ENCODE measurements around the gene ADGB.
A peak's percentile ranks its signal among the peaks of the same experiment; 100 is the strongest.

The ADGB gene

GRCh38 chr6:146634022-146634421 is 35.2 kb downstream of the ADGB start:
- no peak for DNase-seq (ENCODE audit: low read depth in 2 of 2)

DNA sequence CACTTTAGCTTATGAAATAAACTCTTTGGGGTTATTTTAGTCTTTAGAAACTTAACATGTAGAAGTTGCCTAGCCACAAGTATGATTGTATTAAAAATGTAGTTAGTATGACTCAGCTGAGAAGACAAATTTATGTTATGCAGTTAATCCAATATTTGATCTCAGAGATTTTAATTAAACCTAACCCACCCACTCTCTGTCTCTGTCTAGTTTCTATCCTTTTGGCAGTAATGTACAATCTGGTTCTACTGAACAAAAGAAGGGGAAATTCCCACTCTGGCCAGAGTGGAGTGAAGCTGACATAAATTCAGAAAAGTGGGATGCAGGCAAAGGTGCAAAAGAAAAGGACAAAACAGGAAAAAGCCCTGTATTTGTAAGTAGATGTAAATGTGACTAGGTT is 36.4 kb downstream of the ADGB start:
- no peak for DNase-seq (ENCODE audit: low read depth in 2 of 2)

DNA sequence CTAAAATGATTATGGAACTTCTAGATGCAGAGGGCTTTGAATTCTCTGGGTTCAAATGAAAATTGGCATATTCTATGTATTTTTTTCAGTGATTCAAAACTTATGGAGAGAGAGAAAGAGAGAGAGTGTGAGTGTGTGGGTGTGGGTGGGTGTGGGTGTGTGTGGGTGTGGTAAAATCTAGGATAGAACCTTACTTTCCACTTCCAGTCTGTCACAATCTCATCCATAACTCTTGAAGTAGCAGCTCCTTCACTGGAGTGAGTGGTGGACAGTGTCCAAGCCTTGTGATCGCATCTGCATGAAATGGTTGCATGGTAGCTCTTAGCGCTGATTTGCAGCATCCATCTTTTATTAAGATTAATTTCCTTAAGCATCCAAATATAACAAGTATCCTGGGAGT is 37.7 kb downstream of the ADGB start:
- no peak for DNase-seq (ENCODE audit: low read depth in 2 of 2)

GRCh38 chr6:146642921-146643320 is 44.1 kb downstream of the ADGB start:
- no peak for DNase-seq (ENCODE audit: low read depth in 2 of 2)

GRCh38 chr6:146650799-146651481 is 52.2 kb downstream of the ADGB start:
- no peak for DNase-seq (ENCODE audit: low read depth in 2 of 2)

GRCh38 chr6:146651482-146651863 is 52.7 kb downstream of the ADGB start:
- no peak for DNase-seq (ENCODE audit: low read depth in 2 of 2)

GRCh38 chr6:146657432-146657831 is 58.7 kb downstream of the ADGB start:
- no peak for DNase-seq (ENCODE audit: low read depth in 2 of 2)

GRCh38 chr6:146664871-146665360 is 66.1 kb downstream of the ADGB start:
- DNase-seq (ENCODE audit: low read depth in 2 of 2): no peak

- no peak for DNase-seq (ENCODE audit: low read depth in 2 of 2)
These were observed 68.1 kb downstream of the ADGB start for GRCh38 chr6:146666909-146667308.

DNA sequence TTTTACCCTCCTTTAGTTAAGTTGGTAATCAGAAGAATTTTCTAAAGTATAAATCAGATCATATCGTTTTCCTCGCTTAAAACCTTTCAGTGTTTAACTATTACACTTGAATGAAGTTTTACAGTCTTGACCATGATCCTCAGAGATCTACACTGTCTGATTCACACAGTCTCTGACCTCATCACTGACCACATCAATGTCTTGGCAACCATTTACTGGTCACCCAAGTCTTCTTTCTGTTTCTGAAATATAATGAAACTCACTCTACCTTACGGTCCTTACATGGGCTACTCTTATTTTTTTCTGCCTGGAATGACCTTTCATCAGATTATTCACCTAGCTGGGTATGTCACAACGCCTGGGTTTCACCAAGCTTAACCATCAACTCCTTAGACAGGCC is 71.4 kb downstream of the ADGB start:
- no peak for DNase-seq (ENCODE audit: low read depth in 2 of 2)

- no peak for DNase-seq (ENCODE audit: low read depth in 2 of 2)
These were observed 74.3 kb downstream of the ADGB start for GRCh38 chr6:146673069-146673468.

GRCh38 chr6:146679386-146679785 is 80.6 kb downstream of the ADGB start:
- no peak for DNase-seq (ENCODE audit: low read depth in 2 of 2)

GRCh38 chr6:146682919-146683318 is 84.1 kb downstream of the ADGB start:
- DNase-seq (ENCODE audit: low read depth in 2 of 2): no peak

DNA sequence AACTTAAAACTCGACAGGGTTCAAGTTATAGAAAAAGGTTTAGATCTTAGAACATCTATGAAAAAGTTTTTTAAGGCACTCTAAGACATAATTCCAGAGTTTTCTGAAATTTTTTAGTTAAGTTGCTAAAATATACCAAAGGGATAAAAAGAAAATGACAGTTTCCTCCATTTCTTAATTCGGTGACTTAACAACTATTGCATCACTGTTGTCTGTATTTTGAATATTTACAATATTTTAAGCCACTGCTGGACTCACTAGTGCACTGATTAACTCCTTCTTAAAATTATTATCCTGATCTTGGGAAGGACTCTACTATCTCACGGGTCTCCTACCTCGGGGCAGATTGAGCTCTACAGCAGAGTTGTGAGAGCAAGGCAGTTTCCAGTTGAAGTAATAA is 91.0 kb downstream of the ADGB start:
- DNase-seq (ENCODE audit: low read depth in 2 of 2): no peak

- no peak for DNase-seq (ENCODE audit: low read depth in 2 of 2)
These were observed 94.6 kb downstream of the ADGB start for GRCh38 chr6:146693342-146693741.

DNA sequence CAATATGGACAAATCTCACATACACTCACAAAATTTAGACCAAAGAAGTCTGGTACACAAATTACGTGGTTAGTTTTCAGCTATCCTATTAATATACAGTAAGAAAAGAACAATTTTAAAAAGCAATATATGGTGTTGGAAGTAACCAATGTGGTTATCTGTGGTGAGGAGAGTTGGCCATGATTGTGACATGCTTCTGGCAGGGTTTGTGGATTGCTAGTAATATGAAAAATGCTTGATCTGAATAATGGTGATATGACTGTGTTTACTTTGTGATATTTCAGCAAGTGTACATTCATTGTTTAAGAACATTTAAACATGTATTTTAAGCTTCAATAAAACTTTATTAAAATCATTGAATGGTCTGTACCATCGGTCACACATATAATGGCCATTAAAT is 99.1 kb downstream of the ADGB start:
- DNase-seq (ENCODE audit: low read depth in 2 of 2): no peak

- peak in 1 of 2 experiments; percentile 1 for DNase-seq (ENCODE audit: low read depth in 2 of 2)
These were observed 101.4 kb downstream of the ADGB start for GRCh38 chr6:146700078-146700686.

DNA sequence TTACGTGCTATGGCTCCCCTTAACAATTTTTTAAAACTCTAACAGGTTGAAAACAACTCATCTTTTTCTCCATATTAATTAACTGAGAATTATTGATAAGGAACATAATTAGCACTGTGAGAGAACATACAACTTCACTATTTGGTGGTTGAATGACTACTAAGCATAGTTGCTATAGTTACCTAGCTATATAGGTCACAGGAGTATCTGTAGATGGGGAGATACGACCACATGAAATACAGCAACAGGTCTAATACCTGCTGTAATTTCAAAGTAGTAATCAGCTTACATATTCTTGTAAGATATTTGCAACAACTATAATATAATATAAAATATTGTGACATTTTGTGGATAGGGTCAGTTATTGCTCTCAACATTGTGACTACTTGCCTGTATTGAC is 102.9 kb downstream of the ADGB start:
- no peak for DNase-seq (ENCODE audit: low read depth in 2 of 2)

DNA sequence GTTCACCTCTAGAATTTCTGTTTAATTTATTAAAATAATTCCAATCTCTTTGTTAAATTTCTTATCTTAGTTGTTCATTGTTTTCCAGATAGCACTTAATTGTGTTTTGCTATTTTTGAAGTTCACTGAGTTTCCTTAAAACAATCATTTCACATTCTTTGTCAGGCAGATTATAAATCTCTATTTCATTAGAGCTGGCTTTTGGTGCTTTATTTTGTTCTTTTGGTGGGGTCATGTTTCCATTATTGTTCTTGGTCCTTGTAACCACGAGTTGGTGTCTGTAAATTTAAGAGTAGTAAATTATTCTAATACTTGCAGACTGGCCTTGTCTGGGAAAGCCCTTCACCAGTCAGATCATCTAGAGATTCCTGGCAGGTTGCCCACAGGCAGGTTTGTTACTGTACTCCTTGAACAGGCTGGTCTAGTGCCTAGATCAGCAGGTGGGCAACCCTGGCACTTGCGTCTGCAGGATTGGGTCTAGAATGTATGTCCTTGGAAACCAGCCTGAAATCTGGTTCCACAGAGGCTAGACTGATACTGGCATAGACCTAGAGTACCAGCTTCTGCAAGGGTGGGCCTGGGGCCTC is 110.4 kb downstream of the ADGB start:
- no peak for DNase-seq (ENCODE audit: low read depth in 2 of 2)

GRCh38 chr6:146719387-146719786 is 120.6 kb downstream of the ADGB start:
- DNase-seq (ENCODE audit: low read depth in 2 of 2): no peak

- no peak for DNase-seq (ENCODE audit: low read depth in 2 of 2)
These were observed 140.9 kb downstream of the ADGB start for GRCh38 chr6:146739696-146740095.

GRCh38 chr6:146741609-146742008 is 142.8 kb downstream of the ADGB start:
- no peak for DNase-seq (ENCODE audit: low read depth in 2 of 2)

DNA sequence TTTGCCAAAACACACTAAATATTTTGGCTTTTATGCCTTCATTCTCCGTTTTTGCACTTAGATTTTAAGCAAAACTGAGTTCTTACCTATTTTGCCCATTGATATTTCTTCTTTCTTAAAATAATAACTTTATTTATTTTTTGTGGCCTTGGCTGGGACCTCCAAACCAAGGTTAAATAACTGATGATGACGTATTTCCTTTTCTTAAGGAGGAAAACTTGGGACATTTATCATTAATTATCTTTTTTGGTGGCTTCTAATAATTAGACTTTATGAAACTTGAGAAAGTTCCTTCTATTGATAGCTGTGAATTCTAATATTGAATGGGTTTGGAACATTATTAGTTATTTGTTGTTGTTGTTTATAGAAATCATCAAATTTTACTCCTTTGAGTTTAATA is 154.5 kb downstream of the ADGB start:
- no peak for DNase-seq (ENCODE audit: low read depth in 2 of 2)

All from stimulated activated CD4-positive, alpha-beta T cell treated with anti-CD3 and anti-CD28 coated beads, Interleukin-12 subunit alpha, Interleukin-12 subunit beta, amount 100 ng/mL, for 24 hours (primary cell).